Ectodermal cell (in vitro differentiated cells): ENCODE results near the gene ZNF644.
"Not testable (repeated sequence)": the region's sequence is repeated elsewhere in the genome, so short reads cannot be mapped to it uniquely, and the experiment has no call there.

ENCODE experiments used
- H3K27ac ChIP-seq: 2 replicates; pipeline ENCODE4 v1.7.0; 2013; ENCODE audit warnings: mild to moderate bottlenecking, low read depth, low read length; ENCODE audit not compliant: insufficient read depth, poor library complexity, severe bottlenecking
- H3K27me3 ChIP-seq: 2 replicates; pipeline ENCODE4 v1.7.0; 2013; ENCODE audit warnings: mild to moderate bottlenecking, low read length; ENCODE audit not compliant: insufficient read depth, control insufficient read depth, poor library complexity, severe bottlenecking
- H3K36me3 ChIP-seq: one replicate; pipeline ENCODE4 v1.7.0; 2013; ENCODE audit warnings: low read length; ENCODE audit not compliant: control insufficient read depth, insufficient read depth
- H3K4me1 ChIP-seq: one replicate; pipeline ENCODE4 v1.7.0; 2013; ENCODE audit warnings: low read length; ENCODE audit not compliant: control insufficient read depth, insufficient read depth
- H3K4me3 ChIP-seq: 2 replicates; pipeline ENCODE4 v1.7.0; 2013; ENCODE audit warnings: low read depth, low read length, control low read depth; ENCODE audit not compliant: insufficient read depth
- H3K9me3 ChIP-seq: 2 replicates; pipeline ENCODE4 v1.7.0; 2013; ENCODE audit warnings: mild to moderate bottlenecking, low read length, moderate library complexity; ENCODE audit not compliant: control insufficient read depth
- WGBS, 2 experiments: methylation state at CpG; one replicate each; pipeline ENCODE4 v1.1.7; 2013; ENCODE audit warnings: missing lambda C conversion rate in 2 of 2; 5-methylcytosine and 5-hydroxymethylcytosine counted together

Gene ZNF644

DNA sequence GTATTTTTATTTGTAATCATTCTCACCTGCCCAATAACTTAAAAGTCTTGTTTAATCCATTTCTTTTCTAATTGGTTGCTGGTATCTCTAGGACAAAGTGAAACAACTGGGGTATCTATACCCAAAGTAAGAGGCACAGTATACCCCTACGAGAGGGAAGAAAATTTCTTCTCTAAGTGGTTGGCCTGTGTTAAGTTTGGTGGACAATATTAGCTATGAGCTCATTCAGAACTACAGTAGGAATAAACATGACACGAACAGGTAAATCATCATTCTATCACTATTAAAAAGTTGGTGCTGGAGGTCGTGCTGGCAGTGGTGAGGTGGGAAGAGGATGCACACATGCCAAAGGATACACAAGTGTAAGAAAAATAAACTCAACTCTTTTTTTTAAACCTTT lies 99.6 kb downstream of the ZNF644 start:
- H3K4me3 ChIP-seq = no peak overlapping the region
- H3K27ac ChIP-seq = no peak overlapping the region
- H3K27me3 ChIP-seq = no peaks in the 10 kb centered on the region
- WGBS, 2 experiments = 93 to 100% methylated on average over 1 to 3 of the region's 3 CpGs
- peaks cover 19% of the 10 kb centered on the region for H3K4me1 ChIP-seq
- H3K9me3 ChIP-seq = no peaks in the 10 kb centered on the region
- H3K36me3 ChIP-seq = no peaks in the 10 kb centered on the region

DNA sequence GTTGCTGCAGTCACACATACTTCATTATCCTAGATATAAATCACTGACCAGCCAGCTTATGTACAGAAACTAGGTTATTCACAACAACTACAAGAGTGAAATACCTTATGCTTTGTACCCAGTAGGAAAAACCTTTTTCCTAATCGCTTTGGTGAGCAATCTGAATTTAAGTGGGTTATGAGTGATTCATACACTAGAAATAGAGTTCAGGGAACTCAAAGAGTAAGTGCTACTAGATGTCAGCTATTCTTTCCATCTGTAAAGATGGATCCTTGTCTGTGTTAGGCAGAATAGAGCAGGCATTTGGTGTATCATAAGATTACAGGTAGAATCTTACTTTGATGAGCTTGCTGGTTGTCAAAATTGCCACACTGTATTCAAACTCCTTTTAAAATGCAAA lies 101.9 kb downstream of the ZNF644 start:
- WGBS, 2 experiments = 89 to 100% methylated on average over 1 of the region's 1 CpG
- Histone ChIP-seq H3K27me3 (no peaks in the 10 kb centered on the region), H3K27ac (no peak overlapping the region)

DNA sequence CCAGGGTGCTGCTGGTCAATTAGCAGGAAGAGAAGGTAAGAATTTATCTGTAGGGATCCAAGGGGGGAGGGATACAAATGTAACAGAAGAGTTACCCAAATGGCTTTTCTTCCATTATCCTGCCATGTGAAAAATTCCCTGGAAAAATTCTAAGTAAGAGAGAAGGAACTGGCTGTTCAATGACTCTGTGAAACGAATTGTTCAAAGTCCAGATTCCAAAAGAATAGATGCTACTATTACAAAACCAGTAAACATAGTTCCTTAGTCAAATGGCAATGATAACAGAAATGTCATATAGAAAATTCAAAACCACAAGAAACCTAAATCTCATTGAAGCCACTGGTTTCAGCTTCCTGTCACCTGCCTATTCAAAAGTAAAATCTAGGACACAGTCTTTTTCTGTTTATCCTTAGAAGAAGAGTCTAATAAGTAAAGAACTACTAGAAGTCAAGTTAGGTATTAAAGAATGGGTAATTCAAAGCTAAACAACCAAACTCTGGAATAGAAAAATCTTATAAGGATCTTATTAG lies 102.6 kb downstream of the ZNF644 start:
- Histone ChIP-seq H3K9me3 (no peaks in the 10 kb centered on the region), H3K4me3 (no peak overlapping the region), H3K36me3 (peaks cover 4% of the 10 kb centered on the region), H3K27me3 (no peaks in the 10 kb centered on the region), H3K27ac (no peak overlapping the region), H3K4me1 (no peaks in the 10 kb centered on the region)
- 85 to 88% methylated on average over 1 of the region's 1 CpG for WGBS, 2 experiments

More for the DNA sequence above, 101.9 kb downstream of the ZNF644 start:
- Histone ChIP-seq H3K36me3 (no peaks in the 10 kb centered on the region), H3K4me1 (peaks cover 3% of the 10 kb centered on the region), H3K4me3 (no peak overlapping the region), H3K9me3 (no peaks in the 10 kb centered on the region)

DNA sequence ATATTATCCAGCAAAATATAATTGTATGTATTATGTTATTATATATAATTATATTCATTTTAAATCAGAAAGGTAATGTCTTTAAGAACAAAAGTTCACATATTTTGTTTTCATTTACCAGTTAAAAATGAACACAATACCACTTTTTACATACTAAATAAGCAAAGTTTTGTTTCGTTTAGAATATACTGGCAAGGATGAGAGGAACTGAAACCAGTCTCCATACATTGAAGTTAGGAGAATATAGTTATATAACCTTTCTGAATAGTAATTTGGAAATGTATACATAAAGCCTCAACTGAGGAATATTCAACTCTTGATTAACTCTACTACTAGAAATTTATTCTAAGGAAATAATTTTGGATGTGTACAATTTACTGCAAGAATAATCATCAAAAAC lies 110.5 kb downstream of the ZNF644 start:
- H3K9me3 ChIP-seq = no peaks in the 10 kb centered on the region
- H3K27ac ChIP-seq = no peak overlapping the region
- H3K27me3 ChIP-seq = no peaks in the 10 kb centered on the region
- 86% methylated on average over 1 of the region's 1 CpG; no CpG with 5 or more reads in 1 of the 2 experiments for WGBS, 2 experiments
- peaks cover 5% of the 10 kb centered on the region for H3K36me3 ChIP-seq
- no peak overlapping the region for H3K4me3 ChIP-seq
- no peaks in the 10 kb centered on the region for H3K4me1 ChIP-seq

DNA sequence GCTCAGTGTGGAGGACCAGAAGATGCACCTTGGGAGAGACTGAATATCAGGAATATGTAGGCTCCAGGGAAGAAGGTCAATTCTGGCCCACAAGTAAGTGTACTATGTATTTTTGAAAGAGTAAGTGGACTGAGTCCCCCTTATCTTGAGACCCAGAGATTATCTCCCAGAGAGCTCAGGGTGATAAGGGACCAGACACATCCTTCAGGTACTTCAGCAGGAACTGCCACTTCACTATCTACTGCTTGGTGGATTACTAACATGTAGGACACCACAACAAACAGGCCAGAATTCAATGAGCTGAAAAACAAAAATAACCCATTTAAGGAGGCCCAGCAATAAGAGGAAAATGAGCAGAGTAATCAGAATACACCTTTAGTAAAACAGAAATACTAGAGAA lies 119.2 kb downstream of the ZNF644 start:
- Histone ChIP-seq H3K4me1 (no peaks in the 10 kb centered on the region), H3K36me3 (peaks cover 3% of the 10 kb centered on the region), H3K4me3 (no peak overlapping the region), H3K27ac (no peak overlapping the region), H3K27me3 (no peaks in the 10 kb centered on the region), H3K9me3 (no peaks in the 10 kb centered on the region)

DNA sequence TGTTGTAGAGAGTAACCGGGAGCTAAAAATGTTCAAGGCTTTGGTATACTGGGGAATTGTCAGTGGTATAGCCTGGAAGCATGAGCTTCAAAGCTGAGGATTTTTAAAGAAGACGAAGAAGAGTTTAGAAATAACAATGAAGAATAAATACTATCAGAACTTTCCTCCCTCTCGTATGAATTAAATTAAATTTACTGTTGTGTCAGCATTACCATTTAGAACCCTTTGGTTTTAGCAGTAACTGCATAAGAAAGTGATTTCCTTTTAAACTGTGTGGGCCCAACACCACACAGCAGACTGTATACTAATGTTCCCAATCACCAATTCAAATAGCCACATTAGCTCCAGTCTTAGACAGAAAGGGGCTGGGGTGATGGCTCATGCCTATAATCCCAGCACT lies 122.6 kb downstream of the ZNF644 start:
- Histone ChIP-seq H3K27ac (no peak overlapping the region), H3K4me3 (no peak overlapping the region), H3K36me3 (peaks cover 3% of the 10 kb centered on the region), H3K9me3 (no peaks in the 10 kb centered on the region), H3K4me1 (no peaks in the 10 kb centered on the region), H3K27me3 (no peaks in the 10 kb centered on the region)
- WGBS, 2 experiments = 92 to 98% methylated on average over 1 to 3 of the region's 3 CpGs

DNA sequence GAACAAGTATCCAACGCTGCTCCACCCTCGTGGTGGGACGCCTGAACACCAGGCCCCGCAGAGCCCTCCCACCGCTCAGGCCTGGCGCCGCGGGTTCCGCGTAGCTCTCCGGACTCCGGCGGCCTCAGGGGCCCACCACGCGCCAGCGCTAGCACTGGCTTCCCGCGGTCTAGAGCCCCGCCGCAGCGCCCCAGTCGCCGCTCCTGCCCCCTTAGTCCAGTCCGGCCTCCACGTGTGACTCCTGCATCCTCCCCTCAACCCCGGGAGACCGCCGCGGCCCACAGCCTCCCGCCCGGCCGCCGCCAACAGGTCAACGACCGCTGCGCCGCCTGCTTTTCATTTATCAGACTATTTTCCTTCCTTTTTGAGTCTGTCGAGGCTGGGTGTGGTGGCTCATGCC lies 128.2 kb downstream of the ZNF644 start:
- not testable (repeated sequence) for H3K4me3 ChIP-seq, H3K9me3 ChIP-seq, H3K36me3 ChIP-seq, H3K27me3 ChIP-seq, H3K27ac ChIP-seq, H3K4me1 ChIP-seq
- WGBS, 2 experiments = 93 to 95% methylated on average over 38 of the region's 38 CpGs

DNA sequence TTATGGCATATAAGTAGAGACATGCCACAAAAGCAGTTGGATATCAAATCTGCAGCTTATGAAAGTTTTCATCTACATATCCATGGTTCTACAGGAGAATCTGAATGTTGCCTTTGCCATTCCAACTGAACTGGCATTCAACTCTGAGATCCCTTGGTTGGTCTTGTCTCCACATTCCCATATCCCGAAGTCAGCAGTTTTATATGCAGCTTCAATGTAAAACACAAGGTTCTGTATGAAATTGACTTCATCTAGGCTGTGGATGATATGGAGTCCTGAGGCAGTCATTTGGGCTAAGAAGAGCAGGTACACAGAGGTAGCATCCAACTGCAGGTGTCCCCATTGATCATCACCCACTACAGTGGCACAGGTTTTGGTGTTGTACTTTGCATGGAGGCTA lies 129.0 kb downstream of the ZNF644 start:
- H3K27ac ChIP-seq, H3K36me3 ChIP-seq, H3K4me1 ChIP-seq, H3K4me3 ChIP-seq, H3K9me3 ChIP-seq, H3K27me3 ChIP-seq: not testable (repeated sequence)
- WGBS, 2 experiments = 94 to 100% methylated on average over 1 of the region's 1 CpG

DNA sequence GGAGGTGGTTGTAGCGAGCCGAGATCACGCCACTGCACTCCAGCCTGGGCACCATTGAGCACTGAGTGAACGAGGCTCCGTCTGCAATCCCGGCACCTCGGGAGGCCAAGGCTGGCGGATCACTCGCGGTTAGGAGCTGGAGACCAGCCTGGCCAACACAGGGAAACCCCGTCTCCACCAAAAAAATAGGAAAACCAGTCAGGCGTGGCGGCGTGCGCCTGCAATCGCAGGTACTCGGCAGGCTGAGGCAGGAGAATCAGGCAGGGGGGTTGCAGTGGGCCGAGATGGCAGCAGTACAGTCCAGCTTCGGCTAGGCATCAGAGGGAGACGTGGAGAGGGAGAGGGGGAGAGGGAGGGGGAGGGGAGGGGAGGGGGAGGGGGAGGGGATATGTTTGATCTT lies 129.6 kb downstream of the ZNF644 start:
- not testable (repeated sequence) for H3K9me3 ChIP-seq, H3K36me3 ChIP-seq, H3K4me1 ChIP-seq, H3K27me3 ChIP-seq, H3K4me3 ChIP-seq, H3K27ac ChIP-seq
- 95 to 96% methylated on average over 16 to 18 of the region's 20 CpGs for WGBS, 2 experiments

DNA sequence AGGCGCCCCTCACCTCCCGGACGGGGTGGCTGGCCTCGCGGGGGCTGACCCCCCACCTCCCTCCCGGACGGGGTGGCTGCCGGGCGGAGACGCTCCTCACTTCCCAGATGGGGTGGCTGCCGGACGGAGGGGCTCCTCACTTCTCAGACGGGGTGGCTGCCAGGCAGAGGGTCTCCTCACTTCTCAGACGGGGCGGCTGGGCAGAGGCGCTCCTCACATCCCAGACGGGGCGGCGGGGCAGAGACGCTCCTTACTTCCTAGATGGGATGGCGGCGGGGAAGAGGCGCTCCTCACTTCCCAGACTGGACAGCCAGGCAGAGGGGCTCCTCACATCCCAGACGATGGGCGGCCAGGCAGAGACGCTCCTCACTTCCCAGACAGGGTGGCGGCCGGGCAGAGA lies 130.1 kb downstream of the ZNF644 start:
- H3K27ac ChIP-seq, H3K36me3 ChIP-seq, H3K4me1 ChIP-seq, H3K9me3 ChIP-seq, H3K27me3 ChIP-seq, H3K4me3 ChIP-seq: not testable (repeated sequence)
- WGBS, 2 experiments = 92 to 95% methylated on average over 23 to 25 of the region's 28 CpGs

DNA sequence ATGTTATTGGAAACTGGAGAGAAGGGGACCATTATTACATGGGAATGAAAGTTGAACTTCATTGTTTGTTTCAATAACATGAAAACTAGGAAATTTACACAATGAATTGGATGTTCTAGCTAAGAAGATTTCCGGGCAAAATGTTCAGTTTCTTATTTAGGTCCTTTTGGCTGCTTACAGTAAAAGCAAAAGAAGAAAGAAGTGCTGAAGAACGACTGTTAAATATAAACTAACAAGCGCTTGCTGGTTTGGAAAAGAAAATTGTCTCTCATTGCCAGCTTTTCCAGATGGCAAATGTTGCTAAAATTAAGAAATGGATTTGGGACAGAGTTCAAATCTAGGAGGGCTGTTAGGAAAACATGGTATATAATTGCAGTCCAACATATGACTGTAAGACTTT lies 139.6 kb downstream of the ZNF644 start:
- H3K27me3 ChIP-seq = no peaks in the 10 kb centered on the region
- H3K9me3 ChIP-seq = no peaks in the 10 kb centered on the region
- no peaks in the 10 kb centered on the region for H3K4me1 ChIP-seq
- WGBS, 2 experiments = 57 to 61% methylated on average over 3 of the region's 3 CpGs
- H3K27ac ChIP-seq = no peak overlapping the region
- H3K36me3 ChIP-seq = no peaks in the 10 kb centered on the region
- H3K4me3 ChIP-seq = no peak overlapping the region
